Esophagus squamous epithelium (tissue), 4 donors: ENCODE results near the gene LRBA.

ENCODE experiments used
- CTCF ChIP-seq, 6 experiments: fragments of 450-650 bp in 4 of 6; fragments of 200-600 bp in 2 of 6; sonication (generic) in 2 of 6; IDR thresholded peaks; one replicate each; pipeline ENCODE4 v1.5.1; 2016 to 2019; ENCODE audit warnings: antibody characterized with exemption in 6 of 6, mild to moderate bottlenecking in 4 of 6, moderate library complexity in 4 of 6
- POLR2A ChIP-seq, 4 donors: fragments of 450-650 bp; IDR thresholded peaks; one replicate each; pipeline ENCODE4 v1.6.1; 2017; ENCODE audit warnings: antibody characterized with exemption in 4 of 4, mild to moderate bottlenecking in 4 of 4, moderate library complexity in 3 of 4

- TF ChIP-seq CTCF (IDR thresholded peaks at IDR 0.05) (no peak), POLR2A (IDR thresholded peaks at IDR 0.05) (no peak)
Observed at GRCh38 chr4:150973626-150974251, 41.3 kb downstream of the LRBA start.
